GM18526 (cell line): ENCODE measurements around the gene ZDHHC8.

Source experiments
- POLR2A ChIP-seq: IDR thresholded peaks from 3 replicates; pipeline ENCODE4 v1.6.1; 2011; ENCODE audit not compliant: insufficient read length; ENCODE audit errors: extremely low read depth

ZDHHC8 gene

GRCh38 chr22:20140107-20140445 is 8.5 kb downstream of the ZDHHC8 start:
- TF ChIP-seq POLR2A, result no peak

GRCh38 chr22:20140521-20140964 is 8.9 kb downstream of the ZDHHC8 start:
- TF ChIP-seq POLR2A, result no peak

DNA sequence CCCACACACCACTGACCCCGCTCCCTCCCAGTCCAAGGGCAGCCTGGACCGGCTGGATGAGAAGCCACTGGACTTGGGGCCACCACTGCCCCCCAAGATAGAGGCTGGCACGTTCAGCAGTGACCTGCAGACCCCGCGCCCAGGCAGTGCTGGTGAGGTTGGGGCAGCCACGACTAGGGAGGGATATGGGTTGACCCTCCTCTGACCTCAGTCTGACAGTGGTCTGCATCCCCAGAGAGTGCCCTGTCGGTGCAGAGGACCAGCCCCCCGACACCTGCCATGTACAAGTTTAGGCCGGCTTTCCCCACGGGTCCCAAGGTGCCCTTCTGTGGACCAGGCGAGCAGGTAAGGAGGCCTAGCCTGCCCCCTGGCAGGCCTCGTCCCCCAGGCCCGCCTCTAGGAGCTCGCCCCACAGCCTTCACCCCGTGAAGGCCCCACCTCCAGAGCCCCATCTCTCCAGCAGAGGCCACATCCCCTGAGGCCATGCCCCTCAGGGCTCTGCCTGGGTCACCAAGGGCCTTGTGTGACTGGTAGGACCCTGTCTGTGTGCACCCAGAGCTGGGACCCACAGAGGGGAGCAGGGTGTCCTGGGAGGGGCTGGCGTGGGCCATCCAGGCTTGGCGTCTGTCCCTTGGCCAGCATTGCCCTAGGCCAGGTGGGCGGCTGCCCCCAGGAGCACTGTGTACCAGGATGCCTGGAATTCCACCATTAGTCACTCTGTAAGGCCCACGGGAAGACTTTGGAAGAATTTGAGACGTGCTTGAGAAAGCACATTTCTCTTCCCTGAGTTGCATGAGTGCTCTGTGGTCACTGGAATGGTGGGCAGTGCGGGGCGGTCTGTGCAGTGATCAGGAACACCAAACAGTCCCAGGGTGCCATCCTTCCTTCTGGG is 9.8 kb downstream of the ZDHHC8 start:
- TF ChIP-seq POLR2A, result no peak

DNA sequence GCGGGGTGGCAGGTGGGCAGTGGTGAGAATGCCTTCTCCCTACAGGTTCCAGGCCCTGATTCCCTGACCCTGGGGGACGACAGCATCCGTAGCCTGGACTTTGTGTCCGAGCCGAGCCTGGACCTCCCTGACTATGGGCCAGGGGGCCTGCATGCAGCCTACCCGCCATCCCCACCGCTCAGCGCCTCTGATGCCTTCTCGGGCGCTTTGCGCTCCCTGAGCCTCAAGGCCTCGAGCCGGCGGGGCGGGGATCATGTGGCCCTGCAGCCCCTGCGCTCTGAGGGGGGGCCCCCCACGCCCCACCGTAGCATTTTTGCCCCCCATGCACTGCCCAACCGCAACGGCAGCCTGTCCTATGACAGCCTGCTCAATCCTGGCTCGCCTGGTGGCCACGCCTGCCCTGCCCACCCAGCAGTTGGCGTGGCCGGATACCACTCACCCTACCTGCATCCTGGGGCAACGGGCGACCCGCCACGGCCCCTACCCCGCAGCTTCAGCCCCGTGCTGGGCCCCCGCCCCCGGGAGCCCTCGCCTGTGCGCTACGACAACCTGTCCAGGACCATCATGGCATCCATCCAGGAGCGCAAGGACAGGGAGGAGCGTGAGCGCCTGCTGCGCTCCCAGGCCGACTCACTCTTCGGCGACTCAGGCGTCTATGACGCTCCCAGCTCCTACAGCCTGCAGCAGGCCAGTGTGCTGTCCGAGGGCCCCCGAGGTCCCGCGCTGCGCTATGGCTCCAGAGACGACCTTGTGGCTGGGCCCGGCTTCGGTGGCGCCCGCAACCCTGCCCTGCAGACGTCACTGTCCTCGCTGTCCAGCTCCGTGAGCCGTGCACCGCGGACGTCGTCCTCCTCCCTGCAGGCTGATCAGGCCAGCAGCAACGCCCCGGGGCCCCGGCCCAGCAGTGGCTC is 11.4 kb downstream of the ZDHHC8 start:
- no peak for TF ChIP-seq POLR2A

- TF ChIP-seq POLR2A, result no peak
Observed at GRCh38 chr22:20143883-20144665, 12.5 kb downstream of the ZDHHC8 start.

DNA sequence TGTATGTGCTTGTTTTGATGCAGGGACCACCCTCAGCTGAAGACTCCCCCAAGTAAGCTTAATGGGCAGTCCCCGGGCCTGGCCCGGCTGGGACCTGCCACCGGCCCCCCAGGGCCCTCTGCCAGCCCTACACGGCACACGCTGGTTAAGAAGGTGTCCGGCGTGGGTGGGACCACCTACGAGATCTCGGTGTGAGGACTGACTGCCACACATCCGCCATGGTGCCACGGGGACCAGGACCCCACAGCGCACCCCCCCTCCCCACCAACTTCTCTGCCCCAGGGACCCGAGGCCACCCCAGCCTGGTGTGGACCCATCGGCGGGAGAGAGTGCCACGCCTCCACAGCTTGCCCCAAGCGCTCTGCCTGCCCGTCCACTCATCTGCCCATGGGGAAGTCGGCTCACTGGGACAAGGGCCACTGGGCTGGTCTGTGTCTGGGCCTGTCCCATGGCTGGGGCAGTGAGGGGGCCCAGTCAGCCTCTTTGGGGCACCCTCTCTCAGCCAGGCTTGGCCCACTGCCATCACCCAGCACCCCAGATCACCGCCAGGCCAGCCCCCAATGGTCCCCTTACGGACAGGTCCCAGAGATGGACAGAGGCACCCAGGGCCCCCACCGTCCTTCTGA is 13.7 kb downstream of the ZDHHC8 start:
- no peak for TF ChIP-seq POLR2A

DNA sequence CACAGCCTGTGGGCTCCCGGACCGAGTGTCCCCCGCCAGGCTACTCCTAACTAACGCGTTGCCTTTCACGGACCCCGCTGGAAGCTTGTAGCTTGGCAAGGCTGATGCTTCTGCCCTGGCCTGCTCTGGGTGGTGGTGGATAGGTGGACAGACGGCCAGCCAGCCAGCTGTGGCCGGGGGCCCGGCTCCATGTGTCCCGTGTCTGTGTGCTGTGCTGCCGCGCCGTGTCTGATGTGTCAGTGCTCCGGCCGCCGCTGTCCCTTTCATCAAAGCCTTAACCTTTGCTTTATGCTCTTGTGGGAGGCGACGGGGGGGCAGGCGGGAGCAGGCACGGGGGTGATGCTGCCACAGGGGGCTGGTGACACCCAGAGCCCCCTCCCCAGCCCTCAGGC is 14.2 kb downstream of the ZDHHC8 start:
- no peak for TF ChIP-seq POLR2A

GRCh38 chr22:20146777-20147176 is 15.2 kb downstream of the ZDHHC8 start:
- TF ChIP-seq POLR2A, result no peak

- TF ChIP-seq POLR2A, result no peak
Observed at GRCh38 chr22:20147237-20147988, 15.8 kb downstream of the ZDHHC8 start.

DNA sequence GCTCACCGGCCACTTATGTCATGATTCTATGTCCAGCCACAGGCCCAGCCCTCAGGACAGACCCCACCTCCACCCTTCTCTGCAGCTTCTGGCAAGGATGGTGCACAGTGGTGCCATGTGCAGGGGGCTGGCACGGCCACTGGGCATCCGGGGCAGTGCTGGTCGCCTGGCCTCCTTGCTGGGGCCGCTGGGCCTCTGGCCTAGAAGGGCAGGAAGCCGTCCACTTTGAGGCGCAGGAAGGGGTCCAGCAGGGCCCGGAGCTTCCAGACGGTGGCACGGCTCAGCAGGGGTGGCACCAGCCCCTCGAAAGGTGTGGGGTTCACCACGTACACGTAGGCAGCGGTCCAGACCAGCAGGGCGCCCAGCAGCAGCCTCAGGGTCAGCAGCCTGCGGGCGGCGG is 16.8 kb downstream of the ZDHHC8 start:
- TF ChIP-seq POLR2A, result no peak

DNA sequence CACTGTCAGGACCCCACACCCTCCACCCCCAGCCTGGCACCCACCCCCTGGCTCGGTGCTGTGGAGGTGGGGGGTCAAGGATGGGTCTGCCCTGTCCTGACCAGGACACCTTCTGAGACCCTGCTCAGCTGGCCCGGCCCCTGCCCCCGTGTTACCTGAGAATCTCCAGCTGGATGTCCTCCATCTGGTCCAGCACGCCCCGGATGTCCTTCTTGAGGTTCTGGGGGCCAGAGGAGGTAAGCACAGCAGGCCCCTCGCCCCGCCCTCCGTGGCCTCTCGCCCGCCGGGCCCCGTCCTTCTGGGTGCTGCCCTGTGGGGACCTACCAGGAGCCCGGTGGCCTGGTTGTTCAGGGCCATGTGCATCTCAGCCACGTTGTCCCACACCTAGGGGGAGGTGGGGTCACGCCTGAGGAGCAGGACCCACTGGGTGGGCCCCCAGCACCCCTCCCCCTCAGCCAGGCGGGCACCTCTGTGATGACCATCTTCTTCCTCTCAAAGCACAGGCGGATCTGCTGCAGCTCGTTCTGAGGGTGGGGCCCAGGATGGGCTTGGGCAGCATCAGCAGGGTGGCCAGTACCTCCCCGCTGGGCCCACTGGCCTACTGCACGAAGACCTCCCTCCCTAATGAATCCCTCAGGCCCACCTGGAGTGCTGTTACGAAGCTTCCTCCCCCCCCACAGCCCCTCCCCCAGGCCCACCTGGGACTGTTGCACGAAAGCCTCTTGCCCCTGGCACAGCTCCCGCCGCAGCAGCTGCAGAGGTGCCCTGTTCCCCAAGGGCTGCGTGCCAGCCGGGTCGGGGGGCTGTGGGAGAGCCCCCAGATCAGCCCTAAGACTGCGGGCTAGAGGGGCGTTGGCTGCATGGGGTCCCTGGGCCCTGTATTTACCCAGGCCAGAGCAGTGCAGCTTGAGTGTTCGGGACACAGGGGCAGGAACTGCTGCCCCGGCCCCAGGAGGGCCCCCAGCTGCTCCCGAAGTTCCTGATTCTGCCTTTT is 17.9 kb downstream of the ZDHHC8 start:
- no peak for TF ChIP-seq POLR2A

GRCh38 chr22:20150381-20151275 is 19.0 kb downstream of the ZDHHC8 start, which contains the start of gene CCDC188:
TSS of gene CCDC188 (minus strand) at chr22:20151055. CDS start at chr22:20150986, 69 bp downstream.
- TF ChIP-seq POLR2A, result no peak
